Activated T-cell treated with anti-CD3 and anti-CD28 coated beads, Interleukin-2, amount 50 U/mL, for 72 hours (primary cell): ENCODE measurements around the gene PARP16. TPM values are rescaled to one million over a fixed set of nuclear protein-coding genes. Genes with fewer than 3 reads are reported as not detected.
A peak's percentile ranks its signal among the peaks of the same experiment; 100 is the strongest.
"Not testable (repeated sequence)": the region's sequence is repeated elsewhere in the genome, so short reads cannot be mapped to it uniquely, and the experiment has no call there.

Source experiments
- ATAC-seq, 2 donors: fragments of 150-1000 bp; cut with Tn5 transposase; replicated peaks in 1 of 2; 2 replicates each; pipeline ENCODE4 v1.10.0; 2021; ENCODE audit warnings: moderate library complexity in 2 of 2, mild to moderate bottlenecking in 1 of 2
- DNase-seq, 2 donors: peaks; one replicate each; pipeline ENCODE4 v3.0.0; 2021 to 2022; ENCODE audit warnings: mixed read lengths in 1 of 2
- H3K27ac Mint-ChIP-seq: one replicate; pipeline ENCODE4 v1.8.0; 2022; ENCODE audit warnings: mild to moderate bottlenecking, moderate library complexity, mixed read lengths
- H3K27me3 Mint-ChIP-seq: one replicate; pipeline ENCODE4 v1.8.0; 2022; ENCODE audit warnings: low read depth, mixed read lengths
- H3K36me3 Mint-ChIP-seq, 2 donors: one replicate each; pipeline ENCODE4 v1.8.0; 2022; ENCODE audit warnings: mixed read lengths in 2 of 2, mild to moderate bottlenecking in 1 of 2; ENCODE audit not compliant: insufficient read depth in 2 of 2
- H3K4me1 Mint-ChIP-seq: one replicate; pipeline ENCODE4 v1.8.0; 2022; ENCODE audit warnings: low read depth, mixed read lengths
- H3K4me3 Mint-ChIP-seq, 2 donors: one replicate each; pipeline ENCODE4 v1.8.0; 2022; ENCODE audit warnings: mild to moderate bottlenecking in 2 of 2, mixed read lengths in 2 of 2, moderate library complexity in 2 of 2
- H3K9me3 Mint-ChIP-seq, 2 donors: one replicate each; pipeline ENCODE4 v1.8.0; 2022; ENCODE audit warnings: mixed read lengths in 2 of 2
- total RNA-seq, 2 donors: library from RNA; stranded (reverse); gene quantifications; one replicate each; pipeline ENCODE4 v1.2.3, GENCODE V29; 2022

PARP16 gene
- total RNA-seq, 2 donors from 2014 or later = 25.4 to 31.9 TPM

DNA sequence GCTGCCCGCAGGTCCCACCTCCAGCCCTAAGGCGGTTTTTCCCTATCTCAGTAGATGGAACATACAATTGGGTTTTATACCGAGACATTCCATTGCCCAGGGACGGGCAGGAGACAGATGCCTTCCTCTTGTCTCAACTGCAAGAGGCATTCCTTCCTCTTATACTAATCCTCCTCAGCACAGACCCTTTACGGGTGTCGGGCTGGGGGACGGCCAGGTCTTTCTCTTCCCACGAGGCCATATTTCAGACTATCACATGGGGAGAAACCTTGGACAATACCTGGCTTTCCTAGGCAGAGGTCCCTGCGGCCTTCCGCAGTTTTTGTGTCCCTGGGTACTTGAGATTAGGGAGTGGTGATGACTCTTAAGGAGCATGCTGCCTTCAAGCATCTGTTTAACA is 59.8 kb downstream of the PARP16 start:
- H3K27ac Mint-ChIP-seq = not testable (repeated sequence)

DNA sequence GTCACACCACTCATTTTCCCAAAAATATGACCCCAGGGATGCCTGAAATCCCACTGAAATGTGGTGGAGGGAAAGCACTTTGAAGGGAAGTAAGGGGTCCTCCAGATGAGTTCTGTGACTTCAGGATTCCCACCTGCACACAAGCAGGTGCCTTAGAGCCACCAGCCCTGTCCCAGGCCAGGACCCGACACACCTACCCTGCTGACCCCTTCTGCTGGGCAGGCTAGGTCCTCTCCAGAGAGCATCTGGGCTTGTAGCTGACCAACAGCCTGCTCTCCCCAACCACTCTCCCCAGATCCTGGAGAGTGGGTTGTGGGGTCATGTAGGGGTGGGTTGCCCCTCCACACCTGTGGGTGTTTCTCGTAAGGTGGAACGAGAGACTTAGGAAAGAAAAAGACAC is 60.5 kb downstream of the PARP16 start:
- Mint-ChIP-seq H3K27ac (no peak overlapping the region), H3K4me3 (no peak overlapping the region), H3K9me3 (no peaks in the 10 kb centered on the region), H3K36me3 (no peaks in the 10 kb centered on the region), H3K4me1 (peaks cover under 1% of the 10 kb centered on the region), H3K27me3 (no peaks in the 10 kb centered on the region)
- ATAC-seq (no peak), DNase-seq (no peak)

More for the DNA sequence above, 59.8 kb downstream of the PARP16 start:
- not testable (repeated sequence) for H3K9me3 Mint-ChIP-seq, DNase-seq, H3K27me3 Mint-ChIP-seq, H3K36me3 Mint-ChIP-seq, H3K4me1 Mint-ChIP-seq, ATAC-seq, H3K4me3 Mint-ChIP-seq

DNA sequence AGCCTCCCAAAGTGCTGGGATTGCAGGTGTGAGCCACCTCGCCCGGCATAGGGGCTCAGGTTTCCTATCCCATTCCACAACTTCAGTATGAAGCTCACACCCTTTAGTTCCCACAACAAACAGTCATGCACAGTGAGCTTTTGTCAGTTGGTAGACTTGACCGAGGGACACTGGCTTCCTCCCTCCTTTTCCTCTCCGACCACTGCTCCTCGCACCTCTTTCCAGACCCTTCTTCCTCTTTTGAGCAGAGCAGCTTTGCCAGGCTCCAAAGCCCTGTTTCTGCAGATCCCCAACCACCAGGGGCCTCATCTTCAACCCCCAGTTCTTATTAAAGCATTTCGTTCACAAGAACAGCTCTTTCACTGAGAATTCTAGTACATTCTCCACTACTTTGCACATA is 62.7 kb downstream of the PARP16 start:
- no peaks in the 10 kb centered on the region for H3K9me3 Mint-ChIP-seq
- no peak for DNase-seq
- H3K4me1 Mint-ChIP-seq = peaks cover 7% of the 10 kb centered on the region
- H3K27me3 Mint-ChIP-seq = no peaks in the 10 kb centered on the region
- no peak overlapping the region for H3K27ac Mint-ChIP-seq
- no peak overlapping the region for H3K4me3 Mint-ChIP-seq
- ATAC-seq = no peak
- H3K36me3 Mint-ChIP-seq = no peaks in the 10 kb centered on the region

DNA sequence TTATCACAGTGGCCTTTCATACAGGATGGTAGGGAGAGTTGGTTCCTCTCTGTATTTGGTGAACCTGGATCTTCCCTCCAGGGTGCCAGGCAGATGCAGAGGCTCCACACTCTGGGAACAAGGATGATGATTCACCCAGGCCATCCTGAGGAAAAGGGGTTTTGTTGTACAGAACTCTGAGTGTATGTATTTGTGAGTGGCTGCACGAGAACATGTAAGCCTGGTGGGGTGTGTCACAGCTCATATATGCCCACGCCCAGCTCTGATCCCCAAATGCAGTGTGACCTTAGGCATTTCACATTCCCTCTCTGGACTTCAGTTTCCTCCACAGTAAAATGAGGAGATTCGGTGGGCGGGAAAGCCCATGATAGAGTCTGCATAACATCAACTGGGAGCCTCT is 63.8 kb downstream of the PARP16 start:
- H3K4me1 Mint-ChIP-seq = peaks cover 15% of the 10 kb centered on the region
- no peak overlapping the region for H3K27ac Mint-ChIP-seq
- no peak overlapping the region for H3K4me3 Mint-ChIP-seq
- no peaks in the 10 kb centered on the region for H3K36me3 Mint-ChIP-seq
- H3K27me3 Mint-ChIP-seq = no peaks in the 10 kb centered on the region
- H3K9me3 Mint-ChIP-seq = no peaks in the 10 kb centered on the region
- ATAC-seq (no peak), DNase-seq (no peak)

DNA sequence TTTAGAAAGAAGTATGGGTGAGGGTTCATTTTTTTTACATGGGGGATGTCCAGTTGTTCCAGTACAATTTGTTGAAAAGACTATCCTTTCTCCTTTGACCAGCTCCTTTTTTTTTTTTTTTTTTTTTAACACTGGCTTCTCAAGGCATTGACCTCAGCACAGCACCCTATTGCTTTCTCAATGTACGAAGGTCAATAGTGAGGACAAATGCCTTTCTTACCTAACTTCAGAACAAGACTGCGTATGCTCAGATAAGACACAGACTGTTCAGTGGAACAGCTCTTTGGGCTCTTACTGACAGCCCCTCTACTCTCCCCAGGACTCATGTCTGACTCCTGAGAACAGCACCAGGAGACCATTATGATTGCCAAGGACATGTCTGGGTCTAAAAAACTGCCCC is 65.0 kb downstream of the PARP16 start:
- H3K9me3 Mint-ChIP-seq = no peaks in the 10 kb centered on the region
- H3K27me3 Mint-ChIP-seq = no peaks in the 10 kb centered on the region
- no peak overlapping the region for H3K4me3 Mint-ChIP-seq
- H3K4me1 Mint-ChIP-seq = peaks cover 21% of the 10 kb centered on the region
- ATAC-seq (no peak), DNase-seq (no peak)
- no peaks in the 10 kb centered on the region for H3K36me3 Mint-ChIP-seq
- H3K27ac Mint-ChIP-seq = no peak overlapping the region

DNA sequence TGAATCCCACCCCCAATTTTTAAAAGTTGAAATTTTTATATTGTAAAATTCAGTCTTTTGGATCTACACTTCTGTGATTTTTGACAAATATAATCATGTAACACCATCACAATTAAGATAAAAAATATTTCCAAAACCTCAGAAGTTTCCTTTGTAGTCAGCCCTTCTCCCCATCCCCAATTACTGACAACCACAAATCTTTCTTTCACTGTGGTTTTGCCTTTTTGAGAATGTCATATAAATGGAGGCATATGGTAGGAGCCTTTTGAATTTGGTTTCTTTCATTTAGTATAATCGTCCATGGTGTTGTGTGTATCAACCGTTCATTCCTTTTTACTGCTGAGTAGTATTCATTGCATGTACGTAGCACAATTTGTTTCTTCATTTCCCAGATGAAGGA is 67.5 kb downstream of the PARP16 start:
- Mint-ChIP-seq H3K9me3 (no peaks in the 10 kb centered on the region), H3K4me3 (no peak overlapping the region)
- DNase-seq = no peak

DNA sequence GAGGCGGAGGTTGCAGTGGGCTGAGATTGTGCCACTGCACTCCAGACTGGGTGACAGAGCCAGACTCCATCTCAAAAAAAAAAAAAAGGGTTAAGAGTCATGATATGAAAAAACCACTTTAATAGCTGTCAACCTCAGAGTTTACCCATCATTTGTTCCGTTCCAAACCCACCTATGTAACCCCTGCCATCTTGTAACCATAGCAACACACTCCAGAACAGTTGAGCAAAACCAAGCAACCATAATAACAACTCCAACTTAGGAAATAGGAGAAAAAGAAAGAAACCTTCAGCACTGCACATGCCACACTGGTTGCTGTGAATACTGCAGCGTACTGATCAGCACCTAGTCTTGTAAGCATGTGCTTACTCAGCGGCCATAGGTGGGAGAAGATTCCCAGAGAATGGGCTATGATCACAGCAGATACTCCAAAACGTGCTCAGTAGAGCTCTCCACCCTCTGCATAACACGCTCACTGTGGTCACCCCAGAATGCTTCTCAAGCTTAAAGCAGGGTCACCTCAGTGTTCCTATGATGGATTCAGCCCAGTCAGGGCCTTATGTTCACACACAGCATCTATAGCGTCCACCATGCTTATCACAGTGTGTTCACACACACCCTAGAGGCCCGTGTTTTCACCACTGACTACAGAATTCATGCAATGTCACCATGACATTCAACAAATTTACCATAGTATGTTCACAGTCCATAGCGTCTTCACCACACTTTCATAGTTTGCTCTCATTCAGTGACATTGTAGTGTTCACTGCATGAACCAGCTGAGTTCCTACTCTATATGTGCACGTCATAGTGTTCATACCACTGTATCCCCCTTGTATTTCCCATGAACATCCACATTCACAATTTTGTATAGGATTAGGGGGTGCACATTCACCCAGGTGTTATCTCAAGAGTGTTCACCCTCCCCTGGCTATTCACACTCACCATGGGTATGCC is 68.9 kb downstream of the PARP16 start:
- DNase-seq = no peak
- Mint-ChIP-seq H3K36me3 (no peaks in the 10 kb centered on the region), H3K4me3 (no peak overlapping the region), H3K27me3 (no peaks in the 10 kb centered on the region), H3K27ac (no peak overlapping the region), H3K9me3 (no peaks in the 10 kb centered on the region), H3K4me1 (peaks cover 21% of the 10 kb centered on the region)
- ATAC-seq = peak; percentile 32 to 41

More for the DNA sequence above, 67.5 kb downstream of the PARP16 start:
- no peaks in the 10 kb centered on the region for H3K36me3 Mint-ChIP-seq
- no peak overlapping the region for H3K27ac Mint-ChIP-seq
- H3K4me1 Mint-ChIP-seq = peaks cover 21% of the 10 kb centered on the region
- no peak for ATAC-seq
- H3K27me3 Mint-ChIP-seq = no peaks in the 10 kb centered on the region

DNA sequence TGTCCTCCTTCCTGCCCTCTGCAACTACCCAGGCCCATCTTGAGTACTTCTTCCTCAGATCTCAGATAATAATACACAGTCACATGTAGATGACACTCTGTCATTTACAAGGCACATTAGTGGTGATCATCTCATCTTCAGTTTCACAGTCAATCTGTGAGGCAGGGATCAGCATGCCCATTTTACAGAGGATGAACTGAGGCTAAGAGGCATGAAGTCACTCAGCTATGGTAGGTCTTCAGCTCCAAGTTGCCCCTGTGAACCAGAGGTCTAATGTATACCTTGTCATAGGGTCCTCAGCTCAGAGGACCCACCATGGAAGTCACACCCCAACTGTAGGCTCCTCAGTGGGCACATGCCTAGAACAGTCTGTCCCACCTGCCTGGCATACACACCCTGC is 71.2 kb downstream of the PARP16 start:
- Mint-ChIP-seq H3K27me3 (no peaks in the 10 kb centered on the region), H3K27ac (no peak overlapping the region)
- no peak for ATAC-seq

DNA sequence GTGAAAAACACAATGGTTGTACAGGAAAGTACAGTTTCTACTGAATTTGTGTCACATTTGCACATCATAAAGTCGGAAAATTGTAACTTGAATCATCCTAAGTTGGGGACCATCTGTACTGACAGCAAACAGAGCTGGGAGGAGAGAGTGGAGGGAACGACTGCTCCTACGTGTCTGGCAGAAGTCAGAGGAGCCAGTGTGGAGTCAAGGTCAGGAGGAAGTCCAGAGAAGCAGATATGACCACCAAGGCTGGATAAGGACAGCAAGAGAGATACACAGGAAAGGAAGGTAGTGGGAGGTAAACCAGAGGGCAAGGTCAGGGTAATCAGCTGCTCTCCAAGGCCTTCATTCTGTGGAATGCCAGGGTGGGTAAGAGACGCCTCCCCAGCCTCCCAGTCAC is 72.7 kb downstream of the PARP16 start:
- Mint-ChIP-seq H3K27ac (no peak overlapping the region), H3K9me3 (no peaks in the 10 kb centered on the region), H3K27me3 (no peaks in the 10 kb centered on the region), H3K36me3 (no peaks in the 10 kb centered on the region), H3K4me1 (peaks cover 19% of the 10 kb centered on the region), H3K4me3 (no peak overlapping the region)
- DNase-seq (no peak), ATAC-seq (no peak)

More for the DNA sequence above, 71.2 kb downstream of the PARP16 start:
- no peaks in the 10 kb centered on the region for H3K36me3 Mint-ChIP-seq
- no peak overlapping the region for H3K4me3 Mint-ChIP-seq
- H3K9me3 Mint-ChIP-seq = no peaks in the 10 kb centered on the region
- peaks cover 26% of the 10 kb centered on the region for H3K4me1 Mint-ChIP-seq
- DNase-seq = no peak

DNA sequence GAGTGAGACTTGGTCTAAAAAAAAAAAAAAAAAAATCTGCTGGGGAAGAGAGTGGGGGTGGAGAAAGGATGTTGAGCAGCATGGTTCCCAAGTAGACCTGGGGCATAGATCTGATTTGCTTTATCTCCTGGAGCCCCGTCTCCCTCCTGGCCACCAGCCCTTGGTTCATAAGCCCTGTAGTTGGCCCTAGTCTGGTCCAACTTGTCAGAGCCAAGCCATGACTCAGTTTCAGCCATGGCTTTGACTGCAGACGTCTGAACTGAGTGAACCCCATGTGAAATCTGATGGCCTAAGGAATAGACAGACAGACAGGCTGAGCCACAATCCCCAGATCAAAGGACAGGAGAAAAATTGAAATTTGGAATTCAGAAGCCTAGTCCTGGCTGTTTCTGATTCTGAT is 73.4 kb downstream of the PARP16 start:
- Mint-ChIP-seq H3K27ac (no peak overlapping the region), H3K36me3 (no peaks in the 10 kb centered on the region), H3K4me1 (peaks cover 13% of the 10 kb centered on the region), H3K27me3 (no peaks in the 10 kb centered on the region), H3K4me3 (no peak overlapping the region), H3K9me3 (no peaks in the 10 kb centered on the region)
- no peak for DNase-seq
- no peak for ATAC-seq

DNA sequence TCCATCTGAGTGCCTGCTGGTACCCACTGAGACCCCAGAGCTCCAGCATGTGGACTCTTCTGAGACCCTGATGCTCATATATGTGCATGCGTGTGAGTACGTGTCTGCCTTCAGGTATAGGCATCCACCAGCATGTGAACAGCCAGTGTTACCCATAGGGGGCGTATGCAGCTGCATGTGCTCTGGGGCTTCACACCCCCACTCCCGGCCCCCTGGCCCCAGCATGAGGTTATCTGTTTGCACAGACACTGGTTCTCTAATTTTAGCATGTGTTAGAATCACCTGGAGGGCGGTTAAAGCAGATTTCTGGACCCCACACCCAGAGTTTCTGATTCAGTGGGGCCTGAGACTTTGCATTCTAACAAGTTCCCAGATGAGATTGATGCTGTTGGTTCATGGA is 74.6 kb downstream of the PARP16 start:
- Mint-ChIP-seq H3K27me3 (no peaks in the 10 kb centered on the region), H3K4me1 (peaks cover 5% of the 10 kb centered on the region), H3K36me3 (no peaks in the 10 kb centered on the region), H3K4me3 (no peak overlapping the region), H3K27ac (no peak overlapping the region), H3K9me3 (no peaks in the 10 kb centered on the region)
- ATAC-seq (peak; percentile 80 to 84), DNase-seq (peak; percentile 56 to 68)

DNA sequence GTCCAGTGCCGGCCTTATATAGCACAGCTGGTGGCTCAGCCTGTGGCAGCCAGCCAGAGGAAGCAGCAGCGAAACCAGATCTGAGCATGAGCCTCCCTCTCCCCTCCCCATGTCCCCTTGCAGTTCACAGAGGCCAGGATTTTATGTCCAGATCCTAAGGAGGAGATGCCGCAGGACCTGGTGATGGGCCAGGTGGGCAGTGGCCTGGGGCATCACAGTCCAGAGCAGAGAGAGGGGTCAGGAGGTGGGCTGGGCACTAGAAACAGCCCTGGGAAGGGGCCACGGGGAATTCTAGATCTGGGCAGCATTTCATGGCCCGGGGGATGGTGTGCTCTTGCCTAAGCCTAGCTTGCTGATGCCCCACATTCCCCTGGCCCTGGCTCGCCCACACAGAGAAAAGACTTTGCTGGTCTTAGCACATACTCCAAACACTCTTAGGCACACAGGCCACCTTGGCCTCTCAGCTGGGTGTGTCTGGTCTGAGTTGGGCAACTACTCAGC is 75.2 kb downstream of the PARP16 start:
- Mint-ChIP-seq H3K4me3 (no peak overlapping the region), H3K9me3 (no peaks in the 10 kb centered on the region), H3K27ac (no peak overlapping the region), H3K36me3 (no peaks in the 10 kb centered on the region), H3K27me3 (no peaks in the 10 kb centered on the region), H3K4me1 (peaks cover 5% of the 10 kb centered on the region)
- ATAC-seq (no peak), DNase-seq (no peak)

DNA sequence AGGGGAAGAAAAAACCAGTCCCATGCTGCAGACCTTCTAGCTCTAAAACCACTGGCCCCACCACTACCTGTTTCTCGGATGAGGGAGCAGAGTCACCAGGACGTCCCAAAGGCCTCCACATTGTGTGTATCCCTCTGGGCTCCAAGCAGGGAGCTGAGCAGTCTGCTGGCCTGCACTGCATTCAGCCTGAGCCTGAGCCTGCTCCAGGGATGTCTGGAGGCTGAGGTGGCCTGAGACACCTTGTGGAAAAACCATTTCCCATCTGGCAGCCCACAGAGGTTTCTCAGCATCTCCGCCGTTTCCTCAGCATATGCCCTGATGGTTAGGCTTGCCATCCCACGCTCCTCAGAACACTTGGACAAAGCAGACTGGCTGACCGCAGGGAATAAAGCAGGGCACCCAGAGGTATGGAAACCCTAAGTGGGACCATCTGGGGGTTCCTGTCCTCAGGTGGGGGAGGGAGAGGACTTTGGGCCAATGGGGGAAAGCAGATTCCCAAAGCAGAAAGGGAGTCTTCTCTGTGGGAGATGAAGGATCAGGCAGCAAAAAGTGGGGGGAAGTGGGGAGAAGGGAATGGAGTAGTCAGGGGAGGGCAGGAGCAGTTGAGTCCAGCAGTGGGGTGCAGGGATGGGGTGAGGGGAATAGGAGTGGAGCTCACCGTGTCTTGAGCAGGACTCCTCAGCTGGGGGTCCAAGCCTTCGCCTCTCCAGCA is 75.8 kb downstream of the PARP16 start, which contains the start of gene CILP:
Gene CILP, minus strand, starts transcription at position 704 of the 712 bp plus-strand sequence. CDS start 1,718 bp downstream, outside the sequence.
- no peak within 1 kb of the TSS for H3K4me3 Mint-ChIP-seq
- no peak for ATAC-seq

More for the DNA sequence above, 75.8 kb downstream of the PARP16 start, which contains the start of gene CILP:
- Mint-ChIP-seq H3K27me3 (no peaks in the 10 kb centered on the region), H3K27ac (no peak within 1 kb of the TSS), H3K9me3 (no peaks in the 10 kb centered on the region), H3K36me3 (no peaks in the 10 kb centered on the region), H3K4me1 (peaks cover 5% of the 10 kb centered on the region)
- DNase-seq = no peak
